Measurements from ENCODE around the gene MIGA2.
"Not testable (repeated sequence)": the region's sequence is repeated elsewhere in the genome, so short reads cannot be mapped to it uniquely, and the experiment has no call there.

MIGA2 gene

GRCh38 chr9:129011170-129011569 is 25.3 kb upstream of the MIGA2 start:
- DNase-seq = no peak

DNA sequence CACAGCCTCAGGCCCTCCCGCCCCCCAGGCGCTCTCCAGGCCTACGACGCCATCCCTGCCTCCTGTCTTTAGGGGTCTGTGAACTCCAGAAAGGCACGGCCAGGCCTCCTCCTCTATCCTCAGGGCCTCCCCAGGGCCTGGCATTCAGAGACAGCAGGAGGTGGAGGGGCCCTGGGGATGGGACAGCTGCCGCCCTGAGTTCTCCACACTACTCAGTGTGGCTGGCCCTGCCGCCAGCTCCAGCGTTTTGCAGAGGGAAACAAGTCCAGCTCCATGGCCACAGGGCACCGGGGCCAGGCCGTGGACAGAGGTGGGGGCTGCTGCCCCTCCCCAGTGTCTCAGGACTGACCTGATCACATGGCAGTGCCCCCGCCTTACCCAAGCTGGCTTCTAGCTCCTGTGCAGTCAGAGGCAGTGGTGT is 24.7 kb upstream of the MIGA2 start:
- no peak for DNase-seq

DNA sequence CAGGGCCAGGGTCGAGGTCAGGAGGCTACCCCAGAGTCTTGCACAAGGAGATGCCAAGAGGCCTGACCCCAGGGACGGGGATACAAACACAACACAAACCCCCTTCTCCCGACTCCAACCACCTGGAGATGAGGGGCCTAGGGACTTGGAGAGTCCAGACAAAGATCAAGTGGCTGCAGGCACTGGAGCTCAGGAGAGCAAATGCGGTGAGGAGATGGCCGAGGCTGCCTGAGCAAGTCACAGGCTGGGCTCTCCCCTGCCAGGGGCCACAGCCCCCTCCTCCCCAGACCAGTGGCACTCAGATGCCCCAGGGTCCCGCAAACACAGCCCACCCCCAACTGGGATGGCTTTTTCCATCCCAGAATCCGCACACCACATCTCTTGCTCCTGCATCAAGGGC is 24.1 kb upstream of the MIGA2 start:
- no peak for DNase-seq

DNA sequence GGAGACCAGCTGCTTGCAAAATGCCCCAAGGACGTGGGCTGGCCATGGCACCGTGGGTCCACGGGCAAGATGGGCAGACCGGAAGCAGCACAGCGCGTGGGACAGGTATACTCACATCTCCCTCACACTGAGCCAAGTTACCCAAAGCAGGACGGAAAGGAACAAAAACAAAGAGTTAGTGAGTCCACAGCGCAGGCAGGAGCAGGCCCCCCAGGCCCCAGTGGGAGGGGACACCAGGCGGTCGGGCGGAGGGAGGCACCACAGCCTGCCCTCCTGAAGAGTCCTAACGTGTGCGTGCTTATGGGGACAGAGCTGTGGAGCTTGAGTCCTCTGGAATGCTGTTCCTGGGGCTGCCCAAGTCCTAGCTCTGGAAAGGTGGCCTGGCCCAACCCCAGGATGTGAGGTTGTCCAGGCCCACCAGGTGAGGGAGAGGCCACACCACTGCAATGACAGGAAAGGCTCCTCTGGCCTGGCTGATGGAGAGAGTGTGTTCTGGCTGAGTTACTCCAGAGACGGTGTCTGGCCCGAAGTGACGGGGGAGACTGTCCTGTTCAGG is 23.5 kb upstream of the MIGA2 start:
- DNase-seq = no peak

- DNase-seq = no peak
These were observed 22.8 kb upstream of the MIGA2 start for GRCh38 chr9:129013674-129014073.

DNA sequence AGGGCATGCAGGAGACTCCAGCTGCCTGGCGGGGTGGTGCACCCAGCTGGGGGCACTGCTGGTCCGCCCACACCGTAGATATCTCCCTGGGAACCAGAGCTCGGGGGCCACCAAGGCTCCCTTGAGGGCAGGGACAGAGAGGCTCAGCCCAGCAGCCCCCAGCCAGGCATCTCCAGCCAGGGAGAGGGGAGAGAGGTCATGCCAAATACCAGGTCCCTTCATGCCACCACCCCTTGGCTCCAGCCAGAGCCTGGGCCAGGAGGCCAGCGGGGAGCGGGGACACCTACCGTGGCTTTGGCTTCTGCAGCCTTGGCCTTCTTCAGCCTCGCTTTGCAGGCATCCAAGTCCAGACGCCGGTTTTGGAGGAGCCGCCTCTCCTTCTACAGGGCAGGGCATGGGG is 22.3 kb upstream of the MIGA2 start:
- DNase-seq = no peak

GRCh38 chr9:129014608-129015007 is 21.8 kb upstream of the MIGA2 start:
- no peak for DNase-seq

DNA sequence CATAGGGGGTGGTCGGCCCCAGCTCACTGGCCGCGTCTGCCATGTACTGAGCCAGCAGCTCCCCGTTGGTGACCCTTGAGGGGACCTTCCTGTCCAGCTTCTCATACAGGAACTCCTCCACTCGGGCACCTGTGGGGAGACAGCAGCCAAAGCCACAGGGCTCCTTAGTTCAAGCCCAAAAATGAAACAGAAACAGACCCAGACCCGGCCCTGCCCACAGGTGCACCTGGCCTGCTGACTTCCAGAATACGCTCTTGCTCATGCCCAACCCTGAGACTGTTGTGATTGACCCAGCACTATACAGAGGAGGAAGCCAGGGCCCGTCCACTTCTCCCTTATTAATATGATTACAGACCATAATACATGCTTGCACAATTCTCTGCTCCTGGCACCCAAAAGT is 15.3 kb upstream of the MIGA2 start:
- DNase-seq = no peak

GRCh38 chr9:129022037-129022436 is 14.4 kb upstream of the MIGA2 start:
- DNase-seq = no peak

- DNase-seq = peak; percentile 85 to 87
These were observed 13.2 kb upstream of the MIGA2 start for GRCh38 chr9:129023036-129023907.

GRCh38 chr9:129023908-129024233 is 12.6 kb upstream of the MIGA2 start:
- DNase-seq = no peak

GRCh38 chr9:129026442-129027223 is 9.8 kb upstream of the MIGA2 start:
- DNase-seq = no peak

- no peak for DNase-seq
These were observed 9.2 kb upstream of the MIGA2 start for GRCh38 chr9:129027224-129027684.

DNA sequence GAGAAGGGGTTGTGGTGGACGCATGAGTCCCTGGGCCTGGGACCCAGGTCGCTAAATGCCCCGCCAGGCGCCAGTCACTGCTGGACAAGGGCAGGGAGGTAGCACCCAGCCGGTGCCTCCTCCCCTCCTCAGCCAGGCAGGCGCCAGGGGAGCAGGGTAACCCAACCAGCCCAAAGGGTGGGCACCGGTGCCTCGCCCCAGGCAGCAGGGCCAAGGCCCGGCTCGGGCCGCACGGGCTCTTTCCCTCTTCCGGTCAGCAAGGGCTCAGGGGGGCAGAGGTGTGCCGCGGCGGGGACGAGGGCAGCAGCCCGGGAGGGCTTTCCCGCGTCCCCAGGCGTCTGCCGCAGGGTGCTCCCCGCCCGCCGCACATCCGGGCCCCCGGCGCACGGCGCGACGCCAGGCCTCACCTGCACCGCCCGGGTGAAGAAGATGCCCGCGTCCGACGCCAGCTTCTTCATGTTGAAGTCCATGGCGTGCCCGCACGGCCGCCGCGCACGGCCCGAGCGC is 8.7 kb upstream of the MIGA2 start:
- peak; percentile 56 to 72 for DNase-seq

- peak; percentile 71 to 81 for DNase-seq
These were observed 8.0 kb upstream of the MIGA2 start, which contains the start of gene SH3GLB2 for GRCh38 chr9:129028192-129028966. TSS of gene SH3GLB2 (minus strand) at chr9:129028331. CDS start at chr9:129028154, 177 bp downstream.

GRCh38 chr9:129030191-129030590 is 6.2 kb upstream of the MIGA2 start:
- no peak for DNase-seq

GRCh38 chr9:129031514-129031913 is 4.9 kb upstream of the MIGA2 start:
- DNase-seq = no peak

- no peak for DNase-seq
These were observed 3.8 kb upstream of the MIGA2 start for GRCh38 chr9:129032541-129033159.

DNA sequence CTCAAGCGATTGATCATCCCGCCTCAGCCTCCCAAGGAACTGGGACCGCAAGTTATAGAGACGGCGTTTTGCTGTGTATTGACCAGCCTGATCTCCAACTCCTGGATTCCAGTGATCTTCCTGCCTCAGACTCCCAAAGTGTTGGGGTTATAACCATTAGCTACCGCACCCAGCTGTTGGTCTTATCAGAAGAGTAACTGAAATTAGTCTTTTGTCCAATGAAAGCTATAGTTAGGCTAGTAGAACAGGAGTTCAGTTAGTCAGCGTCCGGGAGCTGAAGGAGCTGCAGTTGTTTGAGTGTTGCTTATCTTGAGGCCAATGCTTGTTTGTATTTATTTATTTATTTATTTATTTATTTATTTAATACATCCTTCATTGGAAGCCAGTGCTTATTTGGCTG is 3.2 kb upstream of the MIGA2 start:
- no peak for DNase-seq

DNA sequence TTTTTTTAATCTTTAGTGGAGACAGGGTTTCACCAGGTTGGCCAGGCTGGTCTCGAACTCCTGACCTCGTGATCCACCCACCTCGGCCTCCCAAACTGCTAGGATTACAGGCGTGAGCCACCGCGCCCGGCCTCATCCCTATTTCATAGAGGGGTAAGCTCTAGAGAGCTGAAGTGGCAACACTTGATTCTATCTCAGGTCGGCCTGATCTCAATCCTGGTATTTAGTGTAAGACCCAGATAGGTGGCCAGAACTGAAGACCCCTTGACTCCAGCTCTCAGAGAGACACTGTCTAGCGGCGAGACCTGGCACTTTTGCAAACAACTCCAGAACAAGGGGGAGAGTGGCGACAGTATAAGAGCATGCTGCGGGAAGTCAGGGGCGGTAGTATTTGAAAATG is 588 bp upstream of the MIGA2 start:
- DNase-seq = not testable (repeated sequence)

DNA sequence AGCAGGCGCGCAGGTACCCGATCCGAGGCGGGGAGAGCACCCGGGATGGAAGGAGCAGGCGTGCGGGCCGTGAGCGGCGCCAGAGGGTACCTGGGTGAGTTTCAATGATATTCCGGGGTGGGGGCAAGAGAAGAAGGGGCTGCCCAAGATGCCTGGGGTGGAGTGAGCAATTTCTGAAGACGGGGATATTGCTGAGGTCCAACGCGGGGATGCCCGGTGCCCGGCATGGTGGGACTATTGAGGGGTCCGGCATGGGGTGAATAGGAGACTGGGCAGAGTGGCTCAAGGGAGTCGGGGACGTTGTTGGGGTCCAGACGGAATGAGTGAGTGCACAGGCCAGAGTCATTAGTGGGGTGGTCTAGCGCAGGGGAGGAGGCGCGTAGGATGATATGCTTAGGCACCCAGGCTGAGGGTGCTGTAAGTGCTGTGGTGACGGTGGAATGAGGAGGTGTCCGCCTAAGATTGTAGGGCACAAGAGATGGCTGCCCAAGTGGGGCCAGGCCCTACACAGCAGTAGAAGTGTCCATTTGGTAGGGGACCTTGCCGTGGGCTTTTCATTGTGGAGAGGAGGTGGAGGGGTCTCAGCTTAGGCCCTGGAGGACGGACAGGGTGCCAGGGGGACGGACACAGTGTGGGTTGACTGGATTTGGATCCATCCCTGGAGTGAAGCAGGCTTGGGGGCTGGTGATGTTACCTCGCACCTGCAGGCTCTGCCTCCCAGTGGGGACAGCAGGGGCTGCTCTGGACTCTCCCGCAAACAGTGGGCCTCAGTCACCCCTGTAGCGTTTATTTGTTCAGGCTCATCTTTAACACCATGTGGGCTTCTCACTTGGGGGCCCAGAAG is 719 bp downstream of the MIGA2 start:
- no peak for DNase-seq
